Gastrocnemius medialis (tissue), 4 donors: ENCODE results near the gene SRP68. TPM values are rescaled to one million over a fixed set of nuclear protein-coding genes. Genes with fewer than 3 reads are reported as not detected.

Experiments
- ATAC-seq, 2 donors: fragments of 150-250 bp; one replicate each; pipeline ENCODE4 v1.9.1; 2016
- DNase-seq, 2 donors: peaks; one replicate each; pipeline ENCODE4 v3.0.0-alpha.2; 2019
- H3K27ac ChIP-seq, 4 donors: fragments of 200-600 bp; sonication (generic); 1 replicate in 1 of 4; 2 replicates in 3 of 4; pipeline ENCODE4 v1.5.1; 2016 to 2018; ENCODE audit warnings: mild to moderate bottlenecking in 2 of 4, moderate library complexity in 1 of 4
- H3K27me3 ChIP-seq, 3 donors: fragments of 200-600 bp; sonication (generic) in 2 of 3; 1 replicate in 1 of 3; 2 replicates in 2 of 3; pipeline versions ENCODE4 v1.5.1 to v1.6.0; 2016 to 2019; ENCODE audit warnings: mild to moderate bottlenecking in 1 of 3, moderate library complexity in 1 of 3
- H3K36me3 ChIP-seq, 2 donors: fragments of 200-600 bp; sonication (generic) in 1 of 2; one replicate each; pipeline ENCODE4 v1.5.1; 2017 to 2018
- H3K4me1 ChIP-seq, 2 donors: fragments of 200-600 bp; sonication (generic) in 1 of 2; one replicate each; pipeline ENCODE4 v1.5.1; 2016 to 2017; ENCODE audit warnings: mild to moderate bottlenecking in 2 of 2
- H3K4me3 ChIP-seq, 4 donors: fragments of 200-600 bp; sonication (generic) in 3 of 4; 1 replicate in 1 of 4; 2 replicates in 3 of 4; pipeline ENCODE4 v1.5.1; 2016 to 2019; ENCODE audit warnings: mild to moderate bottlenecking in 2 of 4
- H3K9me3 ChIP-seq, 3 donors: fragments of 200-600 bp; sonication (generic) in 2 of 3; 1 replicate in 1 of 3; 2 replicates in 2 of 3; pipeline ENCODE4 v1.5.1; 2016 to 2019
- CTCF ChIP-seq, 5 experiments: fragments of 450-650 bp in 3 of 5; fragments of 200-600 bp in 2 of 5; sonication (generic) in 2 of 5; IDR thresholded peaks in 4 of 5; conservative IDR thresholded peaks in 1 of 5; 1 replicate in 4 of 5; 2 replicates in 1 of 5; pipeline ENCODE4 v1.5.1; 2016 to 2019; ENCODE audit warnings: antibody characterized with exemption in 5 of 5, mild to moderate bottlenecking in 3 of 5, moderate library complexity in 3 of 5
- POLR2A ChIP-seq, 2 donors: fragments of 450-650 bp; IDR thresholded peaks; one replicate each; pipeline ENCODE4 v1.6.1; 2017; ENCODE audit warnings: antibody characterized with exemption in 2 of 2, mild to moderate bottlenecking in 2 of 2, moderate library complexity in 2 of 2
- in situ Hi-C, 4 donors: fragments of 200-750 bp; cut with MboI; loops; one replicate each; pipeline versions ENCODE4 v1.15.0 to v1.8.0; 2017; ENCODE audit warnings: low sequenced_read_pairs in 4 of 4
- intact Hi-C: fragments of 100-400 bp; cut with DNase I; formaldehyde crosslinking; loops from one replicate; pipeline ENCODE4 v1.15.1; 2023; ENCODE audit warnings: low total_unique reads
- total RNA-seq, 4 donors: library from RNA; depleted of rRNA; stranded (reverse); fragments of >200 nt; gene quantifications; one replicate each; pipeline versions ENCODE4 v1.1.0 to v1.2.3, GENCODE V29; 2016

Gene SRP68
- total RNA-seq, 4 donors from 2014 or later, result 33.0 to 76.7 (median 66.7) TPM

GRCh38 chr17:76050538-76051467, 21.5 kb downstream of the SRP68 start:
- in situ Hi-C loops, result no loop called here
- Histone ChIP-seq H3K27ac (peak overlapping the region; percentile 27 to 68 (median 42)), H3K27me3 (no peaks in the 10 kb centered on the region), H3K4me3 (no peak overlapping the region), H3K36me3 (peaks cover 0 to 77% of the 10 kb centered on the region in 2 donors), H3K4me1 (peaks cover 0 to 5% of the 10 kb centered on the region in 2 donors), H3K9me3 (no peaks in the 10 kb centered on the region)
- intact Hi-C loops, result no loop called here
- TF ChIP-seq CTCF (IDR thresholded peaks at IDR 0.05 in 4 of 5, conservative IDR thresholded peaks at IDR 0.05 in 1 of 5) (no peak), POLR2A (IDR thresholded peaks at IDR 0.05) (no peak)
- peak in 1 of 2 donors; percentile 34 for DNase-seq
- ATAC-seq, result peak; percentile 90 to 92

GRCh38 chr17:76049836-76050537, 22.3 kb downstream of the SRP68 start:
- Histone ChIP-seq H3K4me3 (no peak overlapping the region), H3K36me3 (peaks cover 0 to 80% of the 10 kb centered on the region in 2 donors), H3K4me1 (peaks cover 0 to 5% of the 10 kb centered on the region in 2 donors), H3K27ac (peak overlapping the region in 1 of 4 donors; percentile 46), H3K27me3 (no peaks in the 10 kb centered on the region), H3K9me3 (no peaks in the 10 kb centered on the region)
- intact Hi-C loops (no loop called here), in situ Hi-C loops (no loop called here)
- no peak for DNase-seq
- ATAC-seq, result no peak
- TF ChIP-seq CTCF (IDR thresholded peaks at IDR 0.05 in 4 of 5, conservative IDR thresholded peaks at IDR 0.05 in 1 of 5), result no peak
- TF ChIP-seq POLR2A (IDR thresholded peaks at IDR 0.05), result no peak

- Histone ChIP-seq H3K36me3 (peaks cover 3 to 81% of the 10 kb centered on the region in 2 donors), H3K4me1 (peaks cover 0 to 5% of the 10 kb centered on the region in 2 donors), H3K27ac (no peak overlapping the region), H3K27me3 (no peaks in the 10 kb centered on the region), H3K4me3 (no peak overlapping the region), H3K9me3 (no peaks in the 10 kb centered on the region)
- TF ChIP-seq CTCF (IDR thresholded peaks at IDR 0.05 in 4 of 5, conservative IDR thresholded peaks at IDR 0.05 in 1 of 5), result no peak
- no peak for TF ChIP-seq POLR2A (IDR thresholded peaks at IDR 0.05)
- in situ Hi-C loops, result no loop called here
- intact Hi-C loops, result no loop called here
- DNase-seq, result no peak
- no peak for ATAC-seq
Measured at GRCh38 chr17:76049239-76049638, 23.1 kb downstream of the SRP68 start.

DNA sequence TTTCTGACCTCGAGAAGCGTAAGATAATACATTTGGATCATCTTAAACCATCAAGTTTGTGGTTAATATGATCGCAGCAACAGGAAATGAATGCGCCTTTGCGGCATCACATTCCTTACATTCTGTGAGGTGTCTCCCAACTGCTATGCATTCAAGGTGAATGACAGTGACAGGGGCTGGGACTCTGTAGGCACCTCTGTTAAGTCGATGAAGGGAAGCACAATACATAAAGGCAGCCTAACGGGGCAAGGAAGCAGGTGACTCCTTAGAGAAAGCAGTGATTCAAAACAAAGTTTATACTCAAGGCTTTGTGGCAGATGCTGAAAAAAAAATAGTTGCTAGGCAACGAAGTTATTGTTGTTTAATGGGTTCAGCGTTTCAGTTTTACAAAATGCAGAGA, 23.6 kb downstream of the SRP68 start:
- TF ChIP-seq POLR2A (IDR thresholded peaks at IDR 0.05) (no peak), CTCF (IDR thresholded peaks at IDR 0.05 in 4 of 5, conservative IDR thresholded peaks at IDR 0.05 in 1 of 5) (no peak)
- Histone ChIP-seq H3K36me3 (peaks cover 3 to 81% of the 10 kb centered on the region in 2 donors), H3K27ac (no peak overlapping the region), H3K4me3 (no peak overlapping the region), H3K9me3 (no peaks in the 10 kb centered on the region), H3K27me3 (no peaks in the 10 kb centered on the region), H3K4me1 (peaks cover 0 to 5% of the 10 kb centered on the region in 2 donors)
- intact Hi-C loops (no loop called here), in situ Hi-C loops (no loop called here)
- ATAC-seq (no peak), DNase-seq (no peak)
